Measurements from ENCODE around the gene PCGF3.

PCGF3 gene

DNA sequence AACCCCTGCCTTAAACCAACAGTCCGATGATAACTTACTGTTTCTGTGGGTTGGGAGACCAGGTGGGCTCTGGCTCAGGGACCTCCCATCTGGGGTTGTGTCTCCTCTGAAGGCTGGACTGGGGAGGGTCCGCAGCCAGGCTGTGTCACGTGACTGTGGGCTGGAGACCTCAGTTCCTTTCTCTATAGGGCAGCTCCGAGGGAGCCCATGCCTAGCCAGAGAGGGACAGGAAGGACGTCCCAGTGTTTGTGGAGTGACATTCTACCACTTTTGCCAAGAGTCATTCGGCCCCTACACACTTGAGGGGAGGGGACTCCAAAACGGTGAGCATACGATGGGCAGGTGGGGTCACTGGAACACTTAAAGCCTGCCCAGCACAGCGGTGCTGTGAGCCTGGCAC is 4.5 kb downstream of the PCGF3 start:
- ATAC-seq = no peak
- TF ChIP-seq, protein P1, sequence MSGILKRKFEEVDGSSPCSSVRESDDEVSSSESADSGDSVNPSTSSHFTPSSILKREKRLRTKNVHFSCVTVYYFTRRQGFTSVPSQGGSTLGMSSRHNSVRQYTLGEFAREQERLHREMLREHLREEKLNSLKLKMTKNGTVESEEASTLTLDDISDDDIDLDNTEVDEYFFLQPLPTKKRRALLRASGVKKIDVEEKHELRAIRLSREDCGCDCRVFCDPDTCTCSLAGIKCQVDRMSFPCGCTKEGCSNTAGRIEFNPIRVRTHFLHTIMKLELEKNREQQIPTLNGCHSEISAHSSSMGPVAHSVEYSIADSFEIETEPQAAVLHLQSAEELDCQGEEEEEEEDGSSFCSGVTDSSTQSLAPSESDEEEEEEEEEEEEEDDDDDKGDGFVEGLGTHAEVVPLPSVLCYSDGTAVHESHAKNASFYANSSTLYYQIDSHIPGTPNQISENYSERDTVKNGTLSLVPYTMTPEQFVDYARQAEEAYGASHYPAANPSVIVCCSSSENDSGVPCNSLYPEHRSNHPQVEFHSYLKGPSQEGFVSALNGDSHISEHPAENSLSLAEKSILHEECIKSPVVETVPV (CRISPR knock-in tag; IDR thresholded peaks at IDR 0.05) = no peak
- TF ChIP-seq ARNTL (CRISPR knock-in tag; IDR thresholded peaks at IDR 0.05; ENCODE audit: borderline replicate concordance, low read depth) (no peak), PPARA (CRISPR knock-in tag; IDR thresholded peaks at IDR 0.05; ENCODE audit: borderline replicate concordance) (no peak), ZFP3 (CRISPR knock-in tag; IDR thresholded peaks at IDR 0.05) (no peak), ISL1 (CRISPR knock-in tag; IDR thresholded peaks at IDR 0.05) (no peak), GLIS3 (CRISPR knock-in tag; IDR thresholded peaks at IDR 0.05) (no peak), RARB (CRISPR knock-in tag; IDR thresholded peaks at IDR 0.05) (no peak), ZFP30 (CRISPR knock-in tag; IDR thresholded peaks at IDR 0.05) (no peak), CSDC2 (CRISPR knock-in tag; IDR thresholded peaks at IDR 0.05) (no peak), TSHZ2 (CRISPR knock-in tag; IDR thresholded peaks at IDR 0.05) (no peak), ZNF8 (CRISPR knock-in tag; IDR thresholded peaks at IDR 0.05) (no peak)
- TF ChIP-seq, protein P2, sequence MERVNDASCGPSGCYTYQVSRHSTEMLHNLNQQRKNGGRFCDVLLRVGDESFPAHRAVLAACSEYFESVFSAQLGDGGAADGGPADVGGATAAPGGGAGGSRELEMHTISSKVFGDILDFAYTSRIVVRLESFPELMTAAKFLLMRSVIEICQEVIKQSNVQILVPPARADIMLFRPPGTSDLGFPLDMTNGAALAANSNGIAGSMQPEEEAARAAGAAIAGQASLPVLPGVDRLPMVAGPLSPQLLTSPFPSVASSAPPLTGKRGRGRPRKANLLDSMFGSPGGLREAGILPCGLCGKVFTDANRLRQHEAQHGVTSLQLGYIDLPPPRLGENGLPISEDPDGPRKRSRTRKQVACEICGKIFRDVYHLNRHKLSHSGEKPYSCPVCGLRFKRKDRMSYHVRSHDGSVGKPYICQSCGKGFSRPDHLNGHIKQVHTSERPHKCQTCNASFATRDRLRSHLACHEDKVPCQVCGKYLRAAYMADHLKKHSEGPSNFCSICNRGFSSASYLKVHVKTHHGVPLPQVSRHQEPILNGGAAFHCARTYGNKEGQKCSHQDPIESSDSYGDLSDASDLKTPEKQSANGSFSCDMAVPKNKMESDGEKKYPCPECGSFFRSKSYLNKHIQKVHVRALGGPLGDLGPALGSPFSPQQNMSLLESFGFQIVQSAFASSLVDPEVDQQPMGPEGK (CRISPR knock-in tag; IDR thresholded peaks at IDR 0.05; ENCODE audit: borderline replicate concordance) = no peak

GRCh38 chr4:710916-711315 is 5.3 kb downstream of the PCGF3 start:
- TF ChIP-seq ZFP3 (CRISPR knock-in tag; IDR thresholded peaks at IDR 0.05) = no peak
- no peak for TF ChIP-seq ISL1 (CRISPR knock-in tag; IDR thresholded peaks at IDR 0.05)
- TF ChIP-seq TSHZ2 (CRISPR knock-in tag; IDR thresholded peaks at IDR 0.05) = no peak
- no peak for TF ChIP-seq RARB (CRISPR knock-in tag; IDR thresholded peaks at IDR 0.05)
- TF ChIP-seq ESRRG (CRISPR knock-in tag; IDR thresholded peaks at IDR 0.05) = no peak
- TF ChIP-seq, protein P1 (CRISPR knock-in tag; IDR thresholded peaks at IDR 0.05) = no peak
- TF ChIP-seq TOX (CRISPR knock-in tag; IDR thresholded peaks at IDR 0.05; ENCODE audit: borderline replicate concordance) = no peak
- TF ChIP-seq ZFP30 (CRISPR knock-in tag; IDR thresholded peaks at IDR 0.05) = no peak
- TF ChIP-seq, protein P2 (CRISPR knock-in tag; IDR thresholded peaks at IDR 0.05; ENCODE audit: borderline replicate concordance) = no peak
- TF ChIP-seq ZNF565 (CRISPR knock-in tag; conservative IDR thresholded peaks at IDR 0.05; ENCODE audit: low read depth) = no peak
- TF ChIP-seq OSR1 (CRISPR knock-in tag; IDR thresholded peaks at IDR 0.05) = no peak
- TF ChIP-seq POU6F1 (CRISPR knock-in tag; IDR thresholded peaks at IDR 0.05; ENCODE audit: borderline replicate concordance, low read depth) = no peak
- TF ChIP-seq SNAI2 (CRISPR knock-in tag; IDR thresholded peaks at IDR 0.05) = no peak
- TF ChIP-seq PPARA (CRISPR knock-in tag; IDR thresholded peaks at IDR 0.05; ENCODE audit: borderline replicate concordance) = no peak
- TF ChIP-seq ZNF8 (CRISPR knock-in tag; IDR thresholded peaks at IDR 0.05) = no peak
- no peak for TF ChIP-seq CREB5 (CRISPR knock-in tag; IDR thresholded peaks at IDR 0.05; ENCODE audit: low read depth)
- no peak for ATAC-seq

Data from SK-N-SH treated with all-trans-retinoic acid at 6 μM for 48 hours (cell line).